K562 (cell line): ENCODE measurements around the gene GSTM1. TPM values are rescaled to one million over a fixed set of nuclear protein-coding genes. Genes with fewer than 3 reads are reported as not detected.

Experiments
- ATAC-seq: fragments of 200-7000 bp; cut with Tn5 transposase; 3 replicates; pipeline ENCODE4 v1.9.1; 2020; ENCODE audit warnings: moderate library complexity
- BruUV-seq: library from RNA; stranded (reverse); fragments of 400-500 nt; replicated peaks from 2 replicates; lab custom pipeline; 2021; lab: Mats Ljungman, UMichigan
- CTCF ChIA-PET: fragments of 300-600 bp; formaldehyde crosslinking; extraction: SDS; loops from one replicate; lab custom pipeline; 2021; ENCODE audit warnings: low intra/inter-chr PET ratio; lab: Yijun Ruan, JAX
- POLR2A ChIA-PET: fragments of 300-600, 350-650 bp; sonication (Branson Sonifier 250); formaldehyde crosslinking; extraction: SDS; loops from one replicate; lab custom pipeline; 2021; ENCODE audit warnings: antibody characterized with exemption, inconsistent platforms; lab: Yijun Ruan, JAX
- DNase-seq, 4 experiments: peaks; one replicate each; pipeline versions ENCODE4 v3.0.0 to v3.0.0-alpha.2; 2011 to 2018; ENCODE audit warnings: low spot score in 3 of 4, mixed read lengths in 3 of 4; ENCODE audit errors: extremely low read depth in 1 of 4
- FAIRE-seq: peaks from 2 replicates; lab custom pipeline; 2011; peaks lifted over from hg19 to GRCh38; lab: Jason Lieb, UNC
- H2AFZ ChIP-seq: 2 replicates; pipeline ENCODE4 v1.6.0; 2011; ENCODE audit warnings: low read depth, low read length, control low read depth, inconsistent platforms
- H3K27ac ChIP-seq: fragments of 200-600 bp; 3 replicates; pipeline ENCODE4 v1.8.0; 2011; ENCODE audit warnings: low read depth, mild to moderate bottlenecking, control low read depth, inconsistent platforms, low read length, moderate library complexity, mixed read lengths; ENCODE audit errors: extremely low read depth
- H3K27me3 ChIP-seq, 2 experiments: fragments of 300-600 bp in 1 of 2; 2 replicates in 1 of 2; 3 replicates in 1 of 2; pipeline versions ENCODE4 v1.6.0 to v1.8.0; 2011; ENCODE audit warnings: inconsistent platforms in 2 of 2, low read length in 2 of 2, mild to moderate bottlenecking in 1 of 2, mixed read lengths in 1 of 2, moderate library complexity in 1 of 2; ENCODE audit not compliant: control insufficient read depth in 2 of 2, insufficient read depth in 2 of 2
- H3K36me3 ChIP-seq: fragments of 300-600 bp; 3 replicates; pipeline ENCODE4 v1.8.0; 2011; ENCODE audit warnings: mild to moderate bottlenecking, low read length, inconsistent platforms; ENCODE audit not compliant: control insufficient read depth, insufficient read depth
- H3K4me1 ChIP-seq, 2 experiments: fragments of 200-600 bp in 1 of 2; replicated peaks in 1 of 2; 2 replicates in 1 of 2; 3 replicates in 1 of 2; pipeline versions ENCODE4 v1.5.1 to v1.8.0; 2011; ENCODE audit warnings: inconsistent platforms in 2 of 2, low read length in 2 of 2, mild to moderate bottlenecking in 1 of 2, mixed read lengths in 1 of 2, moderate library complexity in 1 of 2; ENCODE audit not compliant: control insufficient read depth in 2 of 2, insufficient read depth in 2 of 2
- H3K4me2 ChIP-seq: 2 replicates; pipeline ENCODE4 v1.6.1; 2011; ENCODE audit warnings: low read length, control low read depth, inconsistent platforms, mixed read lengths; ENCODE audit not compliant: insufficient read depth
- H3K4me3 ChIP-seq: fragments of 200-600 bp; sonication (generic), shearing (Covaris generic); 2 replicates; pipeline ENCODE4 v1.5.1; 2016; ENCODE audit warnings: control low read depth, inconsistent platforms
- H3K79me2 ChIP-seq: fragments of 200-600 bp; 3 replicates; pipeline ENCODE4 v1.8.0; 2011; ENCODE audit warnings: low read length, inconsistent platforms; ENCODE audit not compliant: control insufficient read depth, insufficient read depth
- H3K9ac ChIP-seq, 2 experiments: 2 replicates each; pipeline versions ENCODE4 v1.6.0 to v1.6.1; 2011; ENCODE audit warnings: low read depth in 2 of 2, low read length in 2 of 2, control low read depth in 1 of 2, inconsistent platforms in 1 of 2, mild to moderate bottlenecking in 1 of 2, mixed read lengths in 1 of 2; ENCODE audit not compliant: insufficient read depth in 1 of 2
- H3K9me1 ChIP-seq: one replicate; pipeline ENCODE4 v1.6.0; 2011; ENCODE audit warnings: inconsistent platforms, mild to moderate bottlenecking, low read length, moderate library complexity; ENCODE audit not compliant: control insufficient read depth, insufficient read depth
- H3K9me3 ChIP-seq: replicated peaks from 2 replicates; pipeline ENCODE4 v1.5.1; 2011; ENCODE audit warnings: low read depth, low read length, inconsistent platforms; ENCODE audit not compliant: control insufficient read depth, insufficient read depth
- H4K20me1 ChIP-seq: replicated peaks from 2 replicates; pipeline ENCODE4 v1.6.1; 2011; ENCODE audit warnings: low read length, inconsistent platforms, mixed read lengths; ENCODE audit not compliant: control insufficient read depth, insufficient read depth
- BCOR ChIP-seq: fragments of 450-650 bp; IDR thresholded peaks from 2 replicates; pipeline ENCODE4 v1.6.1; 2016
- BMI1 ChIP-seq: fragments of 150-350 bp; IDR thresholded peaks from 2 replicates; pipeline ENCODE4 v1.6.1; 2014; ENCODE audit warnings: low read length
- BRF1 ChIP-seq: IDR thresholded peaks from 3 replicates; pipeline ENCODE4 v1.6.1; 2011; ENCODE audit warnings: borderline replicate concordance, mild to moderate bottlenecking; ENCODE audit not compliant: insufficient read length; ENCODE audit errors: extremely low read depth
- BRF2 ChIP-seq: IDR thresholded peaks from 3 replicates; pipeline ENCODE4 v1.6.1; 2011; ENCODE audit warnings: borderline replicate concordance, mild to moderate bottlenecking; ENCODE audit not compliant: insufficient read length, insufficient read depth
- CAMTA2 ChIP-seq: fragments of 250-450 bp; sonication (Bioruptor Pico); conservative IDR thresholded peaks from 2 replicates; pipeline ENCODE4 v1.5.1; 2022
- MECOM ChIP-seq: fragments of 250-450 bp; sonication (Bioruptor Pico); IDR thresholded peaks from 2 replicates; pipeline ENCODE4 v1.8.0; 2022; ENCODE audit warnings: inconsistent platforms
- MLX ChIP-seq, 2 experiments: fragments of 450-650 bp in 1 of 2; sonication (generic) in 1 of 2; formaldehyde crosslinking; conservative IDR thresholded peaks; 2 replicates each; pipeline versions ENCODE4 v1.4.0 to v1.8.1; 2020 to 2022; ENCODE audit warnings: mild to moderate bottlenecking in 1 of 2, missing genetic modification reagents in 1 of 2
- SLC30A9 ChIP-seq: fragments of 250-450 bp; sonication (Bioruptor Pico); IDR thresholded peaks from 2 replicates; pipeline ENCODE4 v1.8.0; 2022; ENCODE audit warnings: mild to moderate bottlenecking, moderate library complexity
- TCF7 ChIP-seq: sonication (generic); IDR thresholded peaks from 2 replicates; pipeline ENCODE4 v1.6.1; 2016; ENCODE audit warnings: antibody characterized with exemption, borderline replicate concordance
- ZC3H11A ChIP-seq: IDR thresholded peaks from 2 replicates; pipeline ENCODE4 v1.6.1; 2012; ENCODE audit warnings: low read depth, low read length, improper control_type of control experiment
- ZNF584 ChIP-seq: fragments of 200-800 bp; sonication (Bioruptor generic); IDR thresholded peaks from 2 replicates; pipeline ENCODE4 v1.6.1; 2016; ENCODE audit warnings: low read depth, mild to moderate bottlenecking, missing genetic modification characterization, missing compliant biosample characterization
- WGBS: fragments of 100-300 bp; shearing (Covaris generic); methylation state at CpG from one replicate; pipeline ENCODE4 v1.1.6; 2016; ENCODE audit warnings: low coverage, mixed read lengths; ENCODE audit not compliant: insufficient coverage; ENCODE audit errors: missing lambda C conversion rate; 5-methylcytosine and 5-hydroxymethylcytosine counted together
- in situ Hi-C: fragments of 300-500 bp; cut with MboI; formaldehyde crosslinking; loops from 4 replicates; pipeline ENCODE4 v1.15.0; 2018; ENCODE audit warnings: inconsistent platforms, mixed read lengths
- intact Hi-C: fragments of 100-400 bp; cut with micrococcal nuclease; formaldehyde crosslinking; loops from 2 replicates; pipeline ENCODE4 v1.14.2; 2022
- polyA plus RNA-seq, 8 experiments: library from polyadenylated mRNA; depleted of rRNA in 4 of 8; stranded (reverse) in 5 of 8; unstranded in 3 of 8; fragments of >200 nt; fragmentation: Nextera tagmentation in 2 of 8; fragmentation: Illumina TruSeq in 1 of 8; extraction: Ambion mirVana in 2 of 8; extraction: Trizol in 1 of 8; gene quantifications; 2 replicates each; pipeline versions ENCODE4 v1.2.1 to v1.2.3, GENCODE V29; 2011 to 2014; ENCODE audit warnings: inconsistent platforms in 1 of 8, missing spikeins in 1 of 8
- total RNA-seq, 7 experiments: library from RNA; depleted of rRNA in 6 of 7; stranded (reverse); fragments of >200 nt in 6 of 7; fragmentation: Illumina TruSeq in 2 of 7; extraction: Trizol in 2 of 7; gene quantifications; 2 replicates each; pipeline versions ENCODE4 v1.2.1 to v1.2.3, GENCODE V29; 2011 to 2021; ENCODE audit warnings: low replicate concordance in 1 of 7

Gene GSTM1
- total and polyA plus RNA-seq, 9 of the 15 experiments (the other 6 are each of a cell fraction or from before 2014, with no cell fraction given): not detected

GRCh38 chr1:109726728-109727373 lies 39.2 kb downstream of the GSTM1 start:
- no peak for TF ChIP-seq CAMTA2 (CRISPR knock-in tag)
- TF ChIP-seq BRF1: no peak
- no peak for TF ChIP-seq ZNF584
- no peak for TF ChIP-seq MLX (CRISPR knock-in tag; conservative IDR thresholded peaks at IDR 0.05)
- no peak for TF ChIP-seq BMI1
- no peak for TF ChIP-seq MECOM (CRISPR knock-in tag)
- no peak for TF ChIP-seq TCF7
- TF ChIP-seq BCOR: no peak
- TF ChIP-seq ZC3H11A: no peak
- TF ChIP-seq BRF2: no peak
- no peak for TF ChIP-seq SLC30A9 (CRISPR knock-in tag)
- H3K36me3 ChIP-seq: no peaks in the 10 kb centered on the region
- 65% methylated on average over 12 of the region's 12 CpGs for WGBS
- H3K27ac ChIP-seq: no peak overlapping the region
- peaks cover 11% of the 10 kb centered on the region for H3K9me3 ChIP-seq
- intact Hi-C loops: no loop called here
- ChIA-PET CTCF (no interaction called here), POLR2A (interaction anchor here (0.6 kb wide), 1 partner anchor 44 kb away, joined by 4 read pairs; no protein-coding TSS in a partner anchor)
- H3K9ac ChIP-seq: no peak overlapping the region
- no peak for ATAC-seq
- H3K9me1 ChIP-seq: no peaks in the 10 kb centered on the region
- no TSS peak for BruUV-seq
- H3K27me3 ChIP-seq: peaks cover 0 to 6% of the 10 kb centered on the region in 2 experiments; a peak in 1 of 5 replicates
- no peaks in the 10 kb centered on the region for H4K20me1 ChIP-seq
- no peak overlapping the region for H3K4me2 ChIP-seq
- H3K4me1 ChIP-seq: peaks cover 0 to 10% of the 10 kb centered on the region in 2 experiments; a peak in 3 of 5 replicates
- no peak overlapping the region for H2AFZ ChIP-seq
- no peak for DNase-seq
- H3K4me3 ChIP-seq: no peak overlapping the region
- no peaks in the 10 kb centered on the region for H3K79me2 ChIP-seq
- FAIRE-seq: no peak
- in situ Hi-C loops: no loop called here
